B cell (primary cell): ENCODE results near the gene FRS3. TPM values are rescaled to one million over a fixed set of nuclear protein-coding genes. Genes with fewer than 3 reads are reported as not detected.
A peak's percentile ranks its signal among the peaks of the same experiment; 100 is the strongest.

Experiments
- ATAC-seq: fragments of 200-7000 bp; cut with Tn5 transposase; one replicate; pipeline ENCODE4 v1.10.0; 2021; ENCODE audit warnings: low read depth, mild to moderate bottlenecking, moderate number of reproducible peaks, moderate library complexity
- CTCF ChIA-PET: fragments of 350-600 bp; sonication (Branson Sonifier 250); formaldehyde crosslinking; loops from one replicate; lab custom pipeline; 2021; ENCODE audit warnings: antibody characterized with exemption, inconsistent platforms; lab: Charles Lee
- POLR2A ChIA-PET: fragments of 350-600 bp; sonication (Branson Sonifier 250); formaldehyde crosslinking; loops from one replicate; lab custom pipeline; 2021; ENCODE audit warnings: antibody characterized with exemption; lab: Charles Lee
- DNase-seq: peaks from one replicate; pipeline ENCODE4 v3.0.0; 2013
- H2AFZ ChIP-seq: 2 replicates; pipeline ENCODE4 v1.6.1; 2012; ENCODE audit warnings: mild to moderate bottlenecking, low read depth, low read length; ENCODE audit not compliant: insufficient read depth, poor library complexity, severe bottlenecking
- H3K27ac ChIP-seq, 2 donors: 1 replicate in 1 of 2; 2 replicates in 1 of 2; pipeline ENCODE4 v1.5.1; 2012 to 2013; ENCODE audit warnings: low read length in 2 of 2, mild to moderate bottlenecking in 2 of 2, moderate library complexity in 1 of 2
- H3K27me3 ChIP-seq, 4 experiments: fragments of 200-600 bp in 1 of 4; sonication (generic) in 1 of 4; replicated peaks in 1 of 4; 1 replicate in 2 of 4; 2 replicates in 2 of 4; pipeline versions ENCODE4 v1.6.1 to v1.7.0; 2013 to 2016; ENCODE audit warnings: low read length in 3 of 4, mild to moderate bottlenecking in 2 of 4, mixed read lengths in 1 of 4, moderate library complexity in 1 of 4; ENCODE audit not compliant: insufficient read depth in 4 of 4, control insufficient read depth in 3 of 4; ENCODE audit errors: control extremely low read depth in 1 of 4
- H3K36me3 ChIP-seq, 2 experiments: replicated peaks in 1 of 2; 1 replicate in 1 of 2; 2 replicates in 1 of 2; pipeline versions ENCODE4 v1.6.1 to v1.7.1; 2013; ENCODE audit warnings: low read length in 1 of 2; ENCODE audit not compliant: insufficient read depth in 2 of 2, control insufficient read depth in 1 of 2; ENCODE audit errors: control extremely low read depth in 1 of 2, extremely low read depth in 1 of 2
- H3K4me1 ChIP-seq, 2 donors: fragments of 200-600 bp in 1 of 2; sonication (generic) in 1 of 2; 1 replicate in 1 of 2; 2 replicates in 1 of 2; pipeline versions ENCODE4 v1.5.1 to v1.6.1; 2013 to 2017; ENCODE audit warnings: low read length in 2 of 2; ENCODE audit not compliant: control insufficient read depth in 2 of 2, insufficient read depth in 2 of 2
- H3K4me2 ChIP-seq: replicated peaks from 2 replicates; pipeline ENCODE3; 2012; ENCODE audit warnings: mild to moderate bottlenecking, low read depth, low read length; ENCODE audit not compliant: poor library complexity, severe bottlenecking
- H3K4me3 ChIP-seq, 5 experiments: fragments of 200-600 bp in 1 of 5; sonication (generic) in 1 of 5; 1 replicate in 3 of 5; 2 replicates in 2 of 5; pipeline versions ENCODE4 v1.5.1 to v1.7.0; 2011 to 2016; ENCODE audit warnings: low read length in 4 of 5, mild to moderate bottlenecking in 4 of 5, low read depth in 2 of 5, control low read depth in 1 of 5, moderate library complexity in 1 of 5; ENCODE audit not compliant: insufficient read depth in 1 of 5; ENCODE audit errors: control extremely low read depth in 1 of 5, extremely low read depth in 1 of 5
- H3K79me2 ChIP-seq: fragments of 200-600 bp; sonication (generic); one replicate; pipeline ENCODE4 v1.6.0; 2016; ENCODE audit warnings: low read length; ENCODE audit not compliant: control insufficient read depth, insufficient read depth
- H3K9ac ChIP-seq: fragments of 200-600 bp; sonication (generic); 2 replicates; pipeline ENCODE4 v1.6.1; 2017; ENCODE audit warnings: mild to moderate bottlenecking, low read length, moderate library complexity
- H3K9me3 ChIP-seq, 3 donors: one replicate each; pipeline versions ENCODE4 v1.6.1 to v1.7.1; 2013; ENCODE audit warnings: low read length in 2 of 3; ENCODE audit not compliant: control insufficient read depth in 2 of 3, insufficient read depth in 1 of 3; ENCODE audit errors: control extremely low read depth in 1 of 3
- H4K20me1 ChIP-seq: 2 replicates; pipeline ENCODE4 v1.6.0; 2012; ENCODE audit warnings: mild to moderate bottlenecking, low read length; ENCODE audit not compliant: insufficient read depth, control insufficient read depth, poor library complexity, severe bottlenecking
- H3K27ac Mint-ChIP-seq: one replicate; pipeline ENCODE4 v1.8.0; 2021; ENCODE audit warnings: mixed read lengths
- H3K27me3 Mint-ChIP-seq: one replicate; pipeline ENCODE4 v1.8.0; 2021; ENCODE audit warnings: mixed read lengths
- H3K4me1 Mint-ChIP-seq: one replicate; pipeline ENCODE4 v1.8.0; 2021; ENCODE audit warnings: mixed read lengths
- H3K4me3 Mint-ChIP-seq: one replicate; pipeline ENCODE4 v1.8.0; 2021; ENCODE audit warnings: mixed read lengths
- H3K9me3 Mint-ChIP-seq: one replicate; pipeline ENCODE4 v1.8.0; 2022; ENCODE audit warnings: mixed read lengths; ENCODE audit not compliant: insufficient read depth
- CTCF ChIP-seq: fragments of 200-600 bp; IDR thresholded peaks from one replicate; pipeline ENCODE4 v1.8.0; 2022; ENCODE audit warnings: antibody characterized with exemption, mild to moderate bottlenecking
- EZH2 ChIP-seq: IDR thresholded peaks from 2 replicates; pipeline ENCODE4 v1.6.1; 2012; ENCODE audit warnings: borderline replicate concordance, low read depth, mild to moderate bottlenecking, moderate library complexity, low read length; ENCODE audit not compliant: insufficient read depth, poor library complexity, severe bottlenecking
- WGBS: methylation state at CpG from one replicate; pipeline ENCODE4 v1.1.5; 2013; ENCODE audit warnings: missing lambda C conversion rate; ENCODE audit not compliant: insufficient coverage; 5-methylcytosine and 5-hydroxymethylcytosine counted together
- intact Hi-C: fragments of 100-400 bp; cut with micrococcal nuclease; formaldehyde crosslinking; loops from one replicate; pipeline ENCODE4 v1.10.0; 2022
- polyA minus RNA-seq: library from RNA; depleted of rRNA, polyadenylated mRNA; stranded (reverse); fragments of >200 nt; gene quantifications from 2 replicates; pipeline ENCODE4 v1.2.3, GENCODE V29; 2012
- polyA plus RNA-seq: library from polyadenylated mRNA; depleted of rRNA; stranded (reverse); fragments of >200 nt; gene quantifications from 2 replicates; pipeline ENCODE4 v1.2.3, GENCODE V29; 2012
- total RNA-seq, 2 donors: library from RNA; stranded (reverse); fragments of 120-200 nt in 1 of 2; gene quantifications; 1 replicate in 1 of 2; 2 replicates in 1 of 2; pipeline versions ENCODE4 v1.2.3 to v1.2.4, GENCODE V29; 2013 to 2022

Gene FRS3, protein sequence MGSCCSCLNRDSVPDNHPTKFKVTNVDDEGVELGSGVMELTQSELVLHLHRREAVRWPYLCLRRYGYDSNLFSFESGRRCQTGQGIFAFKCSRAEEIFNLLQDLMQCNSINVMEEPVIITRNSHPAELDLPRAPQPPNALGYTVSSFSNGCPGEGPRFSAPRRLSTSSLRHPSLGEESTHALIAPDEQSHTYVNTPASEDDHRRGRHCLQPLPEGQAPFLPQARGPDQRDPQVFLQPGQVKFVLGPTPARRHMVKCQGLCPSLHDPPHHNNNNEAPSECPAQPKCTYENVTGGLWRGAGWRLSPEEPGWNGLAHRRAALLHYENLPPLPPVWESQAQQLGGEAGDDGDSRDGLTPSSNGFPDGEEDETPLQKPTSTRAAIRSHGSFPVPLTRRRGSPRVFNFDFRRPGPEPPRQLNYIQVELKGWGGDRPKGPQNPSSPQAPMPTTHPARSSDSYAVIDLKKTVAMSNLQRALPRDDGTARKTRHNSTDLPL
- 8.6 and 9.8 TPM in 2 replicates for total RNA-seq
- 3.9 TPM for total RNA-seq (2013)
- 8.7 and 12.0 TPM in 2 replicates for polyA plus RNA-seq
- polyA minus RNA-seq = 4.9 and 5.9 TPM in 2 replicates

DNA sequence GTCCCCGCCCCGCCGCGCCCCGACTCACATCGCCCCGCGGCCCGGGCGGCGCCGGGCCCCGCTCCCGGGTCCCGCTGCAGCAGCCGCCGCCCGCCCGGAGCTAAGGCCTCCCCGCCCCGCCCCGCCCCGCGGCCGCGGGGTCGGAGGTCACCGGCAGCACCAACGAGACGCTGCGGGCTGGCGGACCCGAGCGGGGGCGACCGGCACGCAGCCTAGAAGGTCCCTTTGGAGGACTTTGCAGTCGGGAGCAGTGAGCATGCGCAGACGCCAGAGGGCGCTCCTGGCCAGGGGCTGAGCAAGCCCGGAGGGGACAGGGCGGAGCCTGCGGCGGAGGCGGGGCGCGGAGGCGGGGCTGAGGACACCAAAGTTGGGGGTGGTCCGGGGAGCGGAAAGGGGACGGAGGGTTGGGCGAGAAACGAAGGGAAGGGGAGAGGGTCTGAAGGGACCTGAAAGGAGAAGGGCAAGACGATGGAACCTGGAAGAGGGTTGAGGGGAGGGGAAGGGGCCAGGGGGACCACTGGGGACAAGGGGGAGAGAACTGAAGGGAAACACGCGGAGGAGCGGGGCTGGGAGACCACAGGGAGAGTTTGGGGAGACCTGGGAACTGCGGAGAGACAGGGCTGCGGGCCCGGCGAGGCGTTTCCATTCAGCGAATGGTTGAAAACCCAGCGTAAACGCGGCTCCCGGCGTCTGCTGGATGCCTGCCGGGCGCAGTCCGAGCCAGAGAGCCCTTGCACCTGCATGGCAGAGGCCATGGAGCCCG is at the start of gene FRS3:
Gene FRS3, minus strand, starts transcription at position 113 of the 763 bp plus-strand sequence. CDS start 2,913 bp downstream, outside the sequence.
- peak; percentile 79 for TF ChIP-seq CTCF
- no peak for TF ChIP-seq EZH2
- Histone ChIP-seq H2AFZ (peak within 1 kb of the TSS; percentile 93), H3K36me3 (peaks cover 2 to 18% of the 10 kb centered on the region in 2 experiments), H3K79me2 (peaks cover 8% of the 10 kb centered on the region), H4K20me1 (no peaks in the 10 kb centered on the region), H3K4me2 (peak within 1 kb of the TSS; percentile 90), H3K27me3 (no peaks in the 10 kb centered on the region), H3K27ac (peak within 1 kb of the TSS in 1 of 2 donors; percentile 25), H3K9ac (peak within 1 kb of the TSS; percentile 74), H3K4me3 (peak within 1 kb of the TSS; percentile 49 to 79 (median 67)), H3K9me3 (no peaks in the 10 kb centered on the region), H3K4me1 (peaks cover 20 to 28% of the 10 kb centered on the region in 2 donors)
- Mint-ChIP-seq H3K4me1 (peaks cover 28% of the 10 kb centered on the region), H3K9me3 (no peaks in the 10 kb centered on the region), H3K27me3 (no peaks in the 10 kb centered on the region), H3K4me3 (peak within 1 kb of the TSS; percentile 96), H3K27ac (peak within 1 kb of the TSS; percentile 77)
- intact Hi-C loops = loop anchor here (1.0 to 10.0 kb wide), 8 partner anchors 7 to 945 kb away; partner anchors contain the start of genes MRPS10, PRPH2, TAF8 and TFEB
- POLR2A ChIA-PET = interaction anchor here (0.5 to 1.0 kb wide), 3 partner anchors 116 to 792 kb away, joined by 3 read pairs; no protein-coding TSS in a partner anchor
- ATAC-seq (peak; percentile 96), DNase-seq (peak; percentile 98)
- WGBS = 1% methylated on average over 63 of the region's 73 CpGs
- CTCF ChIA-PET = interaction anchor here (1.0 to 10.0 kb wide), 4 partner anchors 264 to 447 kb away, joined by 3 to 198 read pairs (median 4); partner anchors contain the start of gene TAF8
